22Rv1 (cell line): ENCODE results near the gene WDR86.

Experiments
- CTCF ChIP-seq: fragments of 450-650 bp; IDR thresholded peaks from 2 replicates; pipeline ENCODE4 v1.5.1; 2017; ENCODE audit warnings: mild to moderate bottlenecking
- ZFX ChIP-seq: fragments of 450-650 bp; IDR thresholded peaks from 2 replicates; pipeline ENCODE4 v1.6.1; 2017; ENCODE audit warnings: antibody characterized with exemption, borderline replicate concordance

GRCh38 chr7:151390598-151391357 is 19.1 kb downstream of the WDR86 start:
- no peak for TF ChIP-seq ZFX
- no peak for TF ChIP-seq CTCF
